Cardiac muscle cell (in vitro differentiated cells and primary cell): ENCODE results near the gene SPATA31C2. TPM values are rescaled to one million over a fixed set of nuclear protein-coding genes. Genes with fewer than 3 reads are reported as not detected.

Experiments used
- DNase-seq, 2 donors: peaks; one replicate each; pipeline versions ENCODE4 v3.0.0 to v3.0.0-alpha.2; 2010 to 2017; ENCODE audit warnings: low read depth in 1 of 2, low spot score in 1 of 2
- H3K27ac ChIP-seq: fragments of 200-600 bp; sonication (generic); 2 replicates; pipeline ENCODE4 v1.5.1; 2016
- H3K27me3 ChIP-seq: fragments of 200-600 bp; sonication (generic); 2 replicates; pipeline ENCODE4 v1.6.0; 2016; ENCODE audit warnings: control low read depth
- H3K36me3 ChIP-seq: fragments of 200-600 bp; sonication (generic); 2 replicates; pipeline ENCODE4 v1.5.1; 2016; ENCODE audit warnings: control low read depth
- H3K4me1 ChIP-seq: fragments of 200-600 bp; sonication (generic); 2 replicates; pipeline ENCODE4 v1.8.1; 2017; ENCODE audit warnings: low read depth, mild to moderate bottlenecking, mixed run types
- H3K4me3 ChIP-seq: fragments of 200-600 bp; sonication (generic); 2 replicates; pipeline ENCODE4 v1.5.1; 2016; ENCODE audit warnings: mild to moderate bottlenecking
- H3K9me3 ChIP-seq: fragments of 200-600 bp; sonication (generic); 2 replicates; pipeline ENCODE4 v1.5.1; 2017; ENCODE audit warnings: low read depth, mild to moderate bottlenecking, control low read depth
- CTCF ChIP-seq: IDR thresholded peaks from 2 replicates; pipeline ENCODE4 v1.5.1; 2012; ENCODE audit warnings: low read depth, mild to moderate bottlenecking, low read length
- polyA plus RNA-seq: library from polyadenylated mRNA; unstranded; fragments of >200 nt; fragmentation: Nextera tagmentation; extraction: Ambion mirVana; gene quantifications from 2 replicates; pipeline ENCODE4 v1.2.1, GENCODE V29; 2016
- total RNA-seq: library from RNA; depleted of rRNA; stranded (reverse); fragments of >200 nt; gene quantifications from 2 replicates; pipeline ENCODE4 v1.2.3, GENCODE V29; 2016

Gene SPATA31C2
- total and polyA plus RNA-seq, 2 experiments from 2014 or later = not detected

- DNase-seq = no peak
- no peaks in the 10 kb centered on the region for H3K4me1 ChIP-seq
- no peaks in the 10 kb centered on the region for H3K36me3 ChIP-seq
- TF ChIP-seq CTCF = no peak
- H3K27ac ChIP-seq = no peak overlapping the region
- no peaks in the 10 kb centered on the region for H3K9me3 ChIP-seq
- no peaks in the 10 kb centered on the region for H3K27me3 ChIP-seq
- no peak overlapping the region for H3K4me3 ChIP-seq
Observed at GRCh38 chr9:88180081-88180765, 41.9 kb upstream of the SPATA31C2 start.

GRCh38 chr9:88179062-88179521, 40.8 kb upstream of the SPATA31C2 start:
- DNase-seq = no peak
- H3K27me3 ChIP-seq = no peaks in the 10 kb centered on the region
- no peak for TF ChIP-seq CTCF
- no peaks in the 10 kb centered on the region for H3K36me3 ChIP-seq
- H3K4me1 ChIP-seq = no peaks in the 10 kb centered on the region
- no peak overlapping the region for H3K4me3 ChIP-seq
- no peaks in the 10 kb centered on the region for H3K9me3 ChIP-seq
- H3K27ac ChIP-seq = no peak overlapping the region

GRCh38 chr9:88178641-88179040, 40.4 kb upstream of the SPATA31C2 start:
- Histone ChIP-seq H3K4me3 (no peak overlapping the region), H3K4me1 (no peaks in the 10 kb centered on the region), H3K9me3 (no peaks in the 10 kb centered on the region), H3K36me3 (no peaks in the 10 kb centered on the region), H3K27me3 (no peaks in the 10 kb centered on the region), H3K27ac (no peak overlapping the region)
- no peak for DNase-seq
- no peak for TF ChIP-seq CTCF

- DNase-seq = no peak
- no peaks in the 10 kb centered on the region for H3K36me3 ChIP-seq
- TF ChIP-seq CTCF = no peak
- no peak overlapping the region for H3K27ac ChIP-seq
- H3K4me3 ChIP-seq = no peak overlapping the region
- H3K9me3 ChIP-seq = no peaks in the 10 kb centered on the region
- H3K27me3 ChIP-seq = no peaks in the 10 kb centered on the region
- H3K4me1 ChIP-seq = no peaks in the 10 kb centered on the region
Observed at GRCh38 chr9:88177371-88177770, 39.1 kb upstream of the SPATA31C2 start.

GRCh38 chr9:88174324-88174723, 36.0 kb upstream of the SPATA31C2 start:
- Histone ChIP-seq H3K27ac (no peak overlapping the region), H3K4me3 (no peak overlapping the region), H3K9me3 (no peaks in the 10 kb centered on the region), H3K27me3 (no peaks in the 10 kb centered on the region), H3K36me3 (no peaks in the 10 kb centered on the region), H3K4me1 (no peaks in the 10 kb centered on the region)
- no peak for DNase-seq
- no peak for TF ChIP-seq CTCF
